Smooth muscle cell (in vitro differentiated cells): ENCODE measurements around the gene TM7SF2. TPM values are rescaled to one million over a fixed set of nuclear protein-coding genes. Genes with fewer than 3 reads are reported as not detected.

Experiments used
- DNase-seq: peaks from one replicate; lab custom pipeline; 2025; ENCODE audit not compliant: unreplicated experiment; lab: John Stamatoyannopoulos, UW
- H2AFZ ChIP-seq: fragments of 200-600 bp; sonication (generic); 2 replicates; pipeline ENCODE4 v1.6.0; 2016; ENCODE audit warnings: antibody characterized with exemption, low read depth, mild to moderate bottlenecking
- H3F3A ChIP-seq: fragments of 200-600 bp; sonication (generic); 2 replicates; pipeline ENCODE4 v1.6.0; 2017; ENCODE audit warnings: antibody characterized with exemption, low read depth
- H3K27ac ChIP-seq: fragments of 200-600 bp; sonication (generic); 2 replicates; pipeline ENCODE4 v1.5.1; 2016; ENCODE audit warnings: low read depth, mild to moderate bottlenecking
- H3K27me3 ChIP-seq: fragments of 200-600 bp; sonication (generic); 2 replicates; pipeline ENCODE4 v1.6.1; 2016; ENCODE audit warnings: low read depth, mild to moderate bottlenecking
- H3K36me3 ChIP-seq: fragments of 200-600 bp; sonication (generic); 2 replicates; pipeline ENCODE4 v1.5.1; 2016; ENCODE audit warnings: low read depth
- H3K4me1 ChIP-seq: fragments of 200-600 bp; sonication (generic); 2 replicates; pipeline ENCODE4 v1.5.1; 2016; ENCODE audit warnings: low read depth
- H3K4me2 ChIP-seq: fragments of 200-600 bp; sonication (generic); 2 replicates; pipeline ENCODE4 v1.6.0; 2016; ENCODE audit warnings: mild to moderate bottlenecking
- H3K4me3 ChIP-seq: fragments of 200-600 bp; sonication (generic); 2 replicates; pipeline ENCODE4 v1.5.1; 2016; ENCODE audit warnings: mild to moderate bottlenecking
- H3K79me2 ChIP-seq: fragments of 200-600 bp; sonication (generic); 2 replicates; pipeline ENCODE4 v1.6.0; 2016; ENCODE audit warnings: low read depth, mild to moderate bottlenecking
- H3K9ac ChIP-seq: fragments of 200-600 bp; sonication (generic); 2 replicates; pipeline ENCODE4 v1.6.0; 2016; ENCODE audit warnings: low read depth
- H3K9me3 ChIP-seq: fragments of 200-600 bp; sonication (generic); replicated peaks from 2 replicates; pipeline ENCODE4 v1.5.1; 2016; ENCODE audit warnings: low read depth
- H4K20me1 ChIP-seq: fragments of 200-600 bp; sonication (generic); 2 replicates; pipeline ENCODE4 v1.6.0; 2016; ENCODE audit warnings: low read depth
- CTCF ChIP-seq: fragments of 200-600 bp; sonication (generic); IDR thresholded peaks from 2 replicates; pipeline ENCODE4 v1.5.1; 2017; ENCODE audit warnings: borderline replicate concordance, mild to moderate bottlenecking, antibody characterized with exemption; ENCODE audit not compliant: insufficient read depth, poor library complexity, severe bottlenecking
- WGBS: methylation state at CpG from one replicate; pipeline ENCODE4 v1.1.7; 2016; ENCODE audit warnings: low lambda C conversion rate; 5-methylcytosine and 5-hydroxymethylcytosine counted together
- polyA plus RNA-seq: library from polyadenylated mRNA; unstranded; fragments of >200 nt; fragmentation: Nextera tagmentation; extraction: Ambion mirVana; gene quantifications from 2 replicates; pipeline ENCODE4 v1.2.1, GENCODE V29; 2016
- total RNA-seq: library from RNA; depleted of rRNA; stranded (reverse); fragments of >200 nt; gene quantifications from 2 replicates; pipeline ENCODE4 v1.2.3, GENCODE V29; 2014

TM7SF2 gene
- total and polyA plus RNA-seq, 2 experiments from 2014 or later: 16.8 to 17.4 TPM

DNA sequence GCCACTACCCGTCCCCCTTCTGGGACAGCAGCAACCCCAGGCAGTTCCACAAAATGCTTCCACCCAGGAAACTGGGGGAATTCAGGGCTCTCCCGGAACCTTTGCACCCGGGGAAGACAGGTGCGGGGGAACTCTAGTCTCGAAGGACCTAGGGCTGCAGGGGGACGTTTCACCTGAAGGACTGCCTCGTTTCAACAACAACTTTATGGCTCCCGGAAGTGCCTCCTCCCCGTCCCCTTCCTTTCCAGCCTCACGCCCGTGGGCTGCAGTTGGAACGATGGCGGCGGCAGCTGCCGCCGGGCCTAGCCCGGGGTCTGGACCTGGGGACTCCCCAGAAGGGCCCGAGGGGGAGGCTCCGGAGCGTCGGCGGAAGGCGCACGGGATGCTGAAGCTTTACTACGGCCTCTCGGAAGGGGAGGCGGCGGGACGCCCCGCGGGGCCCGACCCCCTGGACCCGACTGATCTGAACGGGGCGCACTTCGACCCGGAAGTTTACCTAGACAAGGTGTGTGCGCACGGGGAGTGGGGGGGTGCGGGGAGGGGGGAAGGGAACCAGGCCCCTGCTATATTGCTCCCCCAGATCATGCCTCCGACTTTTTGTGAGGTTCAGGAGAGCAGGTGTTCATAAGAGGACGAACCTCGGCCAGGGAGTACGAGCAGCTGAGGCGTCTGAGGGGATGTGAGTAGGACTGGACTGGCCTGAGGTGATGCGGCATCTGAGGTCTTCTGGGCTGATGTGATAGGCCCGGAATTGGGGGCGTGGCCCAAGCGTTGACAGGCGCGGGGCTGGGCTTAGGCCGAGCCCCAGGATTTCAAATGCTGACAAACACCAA, 15.5 kb upstream of the TM7SF2 start, which contains the start of gene VPS51:
Gene VPS51, plus strand, starts transcription at position 241 of the 833 bp plus-strand sequence. Its CDS starts 37 bp downstream, at position 278.
- H3K9ac ChIP-seq: peak within 1 kb of the TSS; percentile 90
- no peaks in the 10 kb centered on the region for H3F3A ChIP-seq
- peaks cover 4% of the 10 kb centered on the region for H4K20me1 ChIP-seq
- TF ChIP-seq CTCF: no peak
- no peaks in the 10 kb centered on the region for H3K9me3 ChIP-seq
- peak within 1 kb of the TSS; percentile 97 for H3K4me2 ChIP-seq
- no peaks in the 10 kb centered on the region for H3K27me3 ChIP-seq
- peaks cover 21% of the 10 kb centered on the region for H3K79me2 ChIP-seq
- H2AFZ ChIP-seq: no peak within 1 kb of the TSS
- peak; percentile 37 for DNase-seq
- peaks cover 5% of the 10 kb centered on the region for H3K4me1 ChIP-seq
- peak within 1 kb of the TSS; percentile 72 for H3K27ac ChIP-seq
- H3K4me3 ChIP-seq: peak within 1 kb of the TSS; percentile 99
- no peaks in the 10 kb centered on the region for H3K36me3 ChIP-seq
- WGBS: 2% methylated on average over 39 of the region's 52 CpGs

DNA sequence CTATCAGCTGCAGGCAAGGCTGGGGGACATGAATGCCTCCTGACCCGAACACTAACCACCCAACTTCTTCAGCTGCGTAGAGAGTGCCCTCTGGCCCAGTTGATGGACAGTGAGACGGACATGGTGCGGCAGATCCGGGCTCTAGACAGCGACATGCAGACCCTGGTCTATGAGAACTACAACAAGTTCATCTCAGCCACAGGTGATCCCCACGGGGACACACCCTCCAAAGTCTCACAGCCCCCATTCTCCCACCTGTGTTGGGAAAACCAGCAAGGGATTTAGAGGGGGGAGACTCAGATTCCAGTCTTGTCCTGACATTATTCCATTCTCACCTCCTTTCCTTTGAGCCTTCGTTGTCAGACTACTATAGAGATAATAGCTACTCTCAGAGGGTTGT, 14.7 kb upstream of the TM7SF2 start:
- H4K20me1 ChIP-seq: peaks cover 4% of the 10 kb centered on the region
- no peaks in the 10 kb centered on the region for H3K36me3 ChIP-seq
- no peak for TF ChIP-seq CTCF
- no peak overlapping the region for H2AFZ ChIP-seq
- no peaks in the 10 kb centered on the region for H3F3A ChIP-seq
- no peaks in the 10 kb centered on the region for H3K9me3 ChIP-seq
- no peak for DNase-seq
- peak overlapping the region; percentile 99 for H3K4me3 ChIP-seq
- H3K79me2 ChIP-seq: peaks cover 23% of the 10 kb centered on the region
- H3K4me1 ChIP-seq: peaks cover 5% of the 10 kb centered on the region
- 75% methylated on average over 8 of the region's 8 CpGs for WGBS
- H3K9ac ChIP-seq: peak overlapping the region; percentile 90
- H3K27ac ChIP-seq: peak overlapping the region; percentile 72
- peak overlapping the region; percentile 97 for H3K4me2 ChIP-seq
- no peaks in the 10 kb centered on the region for H3K27me3 ChIP-seq

GRCh38 chr11:65100674-65101350, 10.9 kb upstream of the TM7SF2 start:
- no peak overlapping the region for H3K9ac ChIP-seq
- no peak for DNase-seq
- peaks cover 32% of the 10 kb centered on the region for H3K79me2 ChIP-seq
- H2AFZ ChIP-seq: no peak overlapping the region
- H3K27ac ChIP-seq: peak overlapping the region; percentile 35
- H3F3A ChIP-seq: no peaks in the 10 kb centered on the region
- no peak overlapping the region for H3K4me3 ChIP-seq
- no peak overlapping the region for H3K4me2 ChIP-seq
- 97% methylated on average over 6 of the region's 6 CpGs for WGBS
- TF ChIP-seq CTCF: no peak
- no peaks in the 10 kb centered on the region for H3K27me3 ChIP-seq
- peaks cover 5% of the 10 kb centered on the region for H3K4me1 ChIP-seq
- peaks cover 9% of the 10 kb centered on the region for H4K20me1 ChIP-seq
- H3K36me3 ChIP-seq: no peaks in the 10 kb centered on the region
- H3K9me3 ChIP-seq: no peaks in the 10 kb centered on the region
